GM21526 (cell line): ENCODE data around the gene RNASE9.
A peak's percentile ranks its signal among the peaks of the same experiment; 100 is the strongest.
"Not testable (repeated sequence)": the region's sequence is repeated elsewhere in the genome, so short reads cannot be mapped to it uniquely, and the experiment has no call there.

Experiments
- ATAC-seq: cut with Tn5 transposase; IDR thresholded peaks from one replicate; pipeline ENCODE4 v1.9.1; 2021; ENCODE audit warnings: moderate library complexity; ENCODE audit not compliant: unreplicated experiment, low FRiP score

RNASE9 gene

GRCh38 chr14:20530771-20531571 is 29.9 kb downstream of the RNASE9 start:
- ATAC-seq = peak; percentile 53

DNA sequence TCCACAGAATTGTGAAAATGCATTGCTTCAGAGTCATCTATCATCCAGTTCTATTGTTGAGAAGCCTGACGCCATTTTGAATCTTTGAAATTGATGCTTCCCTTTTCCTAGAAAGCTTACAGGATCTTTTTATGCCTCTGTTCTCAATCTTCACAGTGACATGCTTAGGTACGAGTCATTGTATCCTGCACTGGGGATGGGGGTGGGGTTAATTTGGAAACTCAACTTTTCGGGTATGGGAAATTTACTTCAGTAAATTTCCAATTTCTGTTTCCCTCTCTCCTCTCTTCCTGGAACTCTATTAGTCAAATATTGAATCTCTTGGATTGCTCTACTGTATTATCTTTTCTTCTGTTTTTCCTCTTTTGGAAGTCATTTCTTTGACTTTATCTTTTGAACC is 31.0 kb downstream of the RNASE9 start:
- ATAC-seq = no peak

- ATAC-seq = no peak
Observed at GRCh38 chr14:20524027-20524426, 36.8 kb downstream of the RNASE9 start.

GRCh38 chr14:20522332-20522731 is 38.5 kb downstream of the RNASE9 start:
- no peak for ATAC-seq

DNA sequence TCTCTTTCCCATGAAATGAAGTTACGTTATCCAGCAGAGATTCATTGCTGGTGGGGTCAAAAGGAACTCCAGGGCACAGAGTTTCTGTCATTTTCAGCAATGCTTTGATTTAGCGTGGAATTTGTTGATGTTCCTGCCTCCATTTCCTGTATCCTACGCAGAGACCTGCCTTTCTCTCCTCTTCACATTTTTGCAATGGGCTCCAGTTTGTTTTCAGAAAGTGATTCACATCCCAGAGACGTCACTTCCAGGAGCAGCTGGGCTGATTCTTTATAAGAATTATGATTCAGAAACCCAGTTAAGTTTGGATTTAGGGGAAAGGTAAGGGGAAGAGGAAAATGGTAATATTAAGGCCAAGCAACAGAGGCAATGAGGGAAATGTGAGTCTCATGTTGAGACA is 43.9 kb downstream of the RNASE9 start:
- ATAC-seq = no peak

GRCh38 chr14:20515846-20516245 is 45.0 kb downstream of the RNASE9 start:
- ATAC-seq = no peak

DNA sequence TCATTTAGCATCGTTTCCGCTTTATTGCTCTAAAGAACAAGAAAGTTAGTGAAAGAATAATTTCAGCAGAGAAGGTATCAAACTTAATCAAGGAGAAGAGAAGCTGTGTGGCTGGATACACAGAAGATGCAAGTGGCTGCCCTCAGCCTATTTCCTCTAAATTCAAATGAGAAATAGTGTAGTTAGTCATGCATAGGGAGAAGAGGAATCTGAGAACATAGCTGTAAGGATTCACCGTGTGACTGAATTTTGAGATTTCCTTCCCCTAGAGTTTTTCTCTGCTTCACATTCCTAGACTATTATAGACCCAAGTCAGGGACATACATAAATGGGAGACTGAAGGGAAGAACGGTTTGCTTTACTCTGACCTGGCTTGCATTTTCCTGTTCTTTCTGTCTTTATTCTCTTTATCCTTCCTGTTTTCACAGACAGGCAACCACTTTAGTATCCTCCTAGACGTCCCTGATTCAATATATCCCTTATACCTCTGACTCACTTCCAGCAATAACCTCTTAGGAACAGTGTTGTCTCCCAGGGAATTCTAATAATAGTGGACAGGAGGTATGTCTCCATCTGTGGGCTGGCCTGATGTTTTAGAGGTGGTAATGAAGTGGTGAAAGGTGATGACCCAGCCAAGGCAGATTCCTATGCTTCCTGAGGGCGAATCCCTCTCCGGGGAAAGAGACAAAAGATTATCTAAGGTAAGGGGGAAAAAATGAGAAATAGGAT is 48.5 kb downstream of the RNASE9 start:
- no peak for ATAC-seq

DNA sequence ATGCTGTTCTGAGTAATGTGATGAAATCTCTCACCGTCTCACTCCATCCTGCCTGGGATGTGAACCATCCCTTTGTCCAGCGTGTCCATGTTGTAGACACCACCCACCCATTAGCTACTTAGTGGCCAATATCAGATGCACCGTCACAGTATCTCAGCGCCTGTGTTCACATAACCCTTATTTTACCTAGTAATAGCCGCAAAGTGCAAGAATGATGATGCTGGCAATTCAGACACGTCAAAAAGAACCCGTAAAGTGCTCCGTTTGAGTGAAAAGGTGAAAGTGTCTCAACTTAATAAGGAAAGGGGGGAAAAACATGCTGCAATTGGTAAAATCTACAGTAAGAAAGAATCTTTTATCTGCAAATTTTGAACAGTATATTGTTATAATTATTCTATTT is 52.5 kb downstream of the RNASE9 start:
- ATAC-seq = no peak

GRCh38 chr14:20507537-20507936 is 53.3 kb downstream of the RNASE9 start:
- not testable (repeated sequence) for ATAC-seq

DNA sequence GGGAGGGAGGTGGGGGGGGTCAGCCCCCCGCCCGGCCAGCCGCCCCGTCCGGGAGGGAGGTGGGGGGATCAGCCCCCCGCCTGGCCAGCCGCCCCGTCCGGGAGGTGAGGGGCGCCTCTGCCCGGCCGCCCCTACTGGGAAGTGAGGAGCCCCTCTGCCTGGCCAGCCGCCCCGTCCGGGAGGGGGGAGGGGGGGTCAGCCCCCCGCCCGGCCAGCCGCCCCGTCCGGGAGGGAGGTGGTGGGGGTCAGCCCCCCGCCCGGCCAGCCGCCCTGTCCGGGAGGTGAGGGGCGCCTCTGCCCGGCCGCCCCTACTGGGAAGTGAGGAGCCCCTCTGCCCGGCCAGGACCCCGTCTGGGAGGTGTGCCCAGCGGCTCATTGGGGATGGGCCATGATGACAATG is 54.1 kb downstream of the RNASE9 start:
- ATAC-seq = not testable (repeated sequence)

- not testable (repeated sequence) for ATAC-seq
Observed at GRCh38 chr14:20506276-20506675, 54.6 kb downstream of the RNASE9 start.
